Keratinocyte (primary cell): ENCODE results near the gene DRD5. TPM values are rescaled to one million over a fixed set of nuclear protein-coding genes. Genes with fewer than 3 reads are reported as not detected.
"Not testable (repeated sequence)": the region's sequence is repeated elsewhere in the genome, so short reads cannot be mapped to it uniquely, and the experiment has no call there.

Source experiments
- DNase-seq: peaks from one replicate; pipeline ENCODE4 v3.0.0-alpha.2; 2011; ENCODE audit warnings: low read depth, missing footprints, low spot score
- FAIRE-seq: peaks from 2 replicates; lab custom pipeline; 2011; peaks lifted over from hg19 to GRCh38; lab: Jason Lieb, UNC
- H2AFZ ChIP-seq: 2 replicates; pipeline ENCODE4 v1.6.0; 2012; ENCODE audit warnings: low read length, control low read depth, inconsistent platforms; ENCODE audit not compliant: control insufficient read depth
- H3K27ac ChIP-seq: 2 replicates; pipeline ENCODE4 v1.5.1; 2011; ENCODE audit warnings: low read length; ENCODE audit not compliant: control insufficient read depth, insufficient read depth
- H3K27me3 ChIP-seq: 3 replicates; pipeline ENCODE4 v1.6.0; 2011; ENCODE audit warnings: low read length; ENCODE audit not compliant: control insufficient read depth, insufficient read depth; ENCODE audit errors: extremely low read depth
- H3K36me3 ChIP-seq, 2 experiments: 2 replicates in 1 of 2; 3 replicates in 1 of 2; pipeline ENCODE4 v1.5.1; 2011; ENCODE audit warnings: low read length in 2 of 2, mild to moderate bottlenecking in 1 of 2; ENCODE audit not compliant: control insufficient read depth in 2 of 2, insufficient read depth in 2 of 2; ENCODE audit errors: extremely low read depth in 1 of 2
- H3K4me1 ChIP-seq: 3 replicates; pipeline ENCODE4 v1.5.1; 2011; ENCODE audit warnings: low read length; ENCODE audit not compliant: control insufficient read depth, insufficient read depth; ENCODE audit errors: extremely low read depth
- H3K4me2 ChIP-seq: 3 replicates; pipeline ENCODE4 v1.6.0; 2011; ENCODE audit warnings: low read depth, low read length; ENCODE audit not compliant: control insufficient read depth, insufficient read depth; ENCODE audit errors: extremely low read depth
- H3K4me3 ChIP-seq, 3 experiments: fragments of 200-600 bp in 1 of 3; sonication (generic) in 1 of 3; 2 replicates in 2 of 3; 3 replicates in 1 of 3; pipeline ENCODE4 v1.5.1; 2011 to 2016; ENCODE audit warnings: low read length in 3 of 3, mild to moderate bottlenecking in 3 of 3, control low read depth in 2 of 3, inconsistent platforms in 1 of 3, low read depth in 1 of 3, mixed read lengths in 1 of 3, mixed run types in 1 of 3, moderate library complexity in 1 of 3; ENCODE audit not compliant: control insufficient read depth in 2 of 3, insufficient read depth in 2 of 3; ENCODE audit errors: extremely low read depth in 1 of 3
- H3K79me2 ChIP-seq: 2 replicates; pipeline ENCODE4 v1.6.0; 2012; ENCODE audit warnings: low read length; ENCODE audit not compliant: control insufficient read depth, insufficient read depth
- H3K9ac ChIP-seq: 3 replicates; pipeline ENCODE4 v1.6.0; 2011; ENCODE audit warnings: low read length; ENCODE audit not compliant: control insufficient read depth, insufficient read depth; ENCODE audit errors: extremely low read depth
- H3K9me1 ChIP-seq: 3 replicates; pipeline ENCODE4 v1.6.0; 2011; ENCODE audit warnings: low read length; ENCODE audit not compliant: control insufficient read depth, insufficient read depth; ENCODE audit errors: extremely low read depth
- H3K9me3 ChIP-seq: 2 replicates; pipeline ENCODE4 v1.5.1; 2012; ENCODE audit warnings: low read depth, low read length; ENCODE audit not compliant: control insufficient read depth
- H4K20me1 ChIP-seq: 3 replicates; pipeline ENCODE4 v1.6.0; 2011; ENCODE audit warnings: low read length; ENCODE audit not compliant: control insufficient read depth, insufficient read depth; ENCODE audit errors: extremely low read depth
- CTCF ChIP-seq, 3 experiments: IDR thresholded peaks in 1 of 3; conservative IDR thresholded peaks in 1 of 3; optimal IDR thresholded peaks in 1 of 3; 2 replicates in 2 of 3; 3 replicates in 1 of 3; pipeline versions ENCODE3 to v1.5.1; 2011; ENCODE audit warnings: low read length in 3 of 3, mild to moderate bottlenecking in 3 of 3, moderate library complexity in 2 of 3, control low read depth in 1 of 3, inconsistent platforms in 1 of 3; ENCODE audit not compliant: insufficient read depth in 2 of 3; ENCODE audit errors: extremely low read depth in 1 of 3
- EZH2 ChIP-seq: IDR thresholded peaks from one replicate; pipeline ENCODE4 v1.6.1; 2012; ENCODE audit warnings: inconsistent platforms, mild to moderate bottlenecking, low read length, moderate library complexity
- dilution Hi-C: fragments of 300-500 bp; cut with MboI; formaldehyde crosslinking; loops from one replicate; pipeline ENCODE4 v1.7.0; 2020; ENCODE audit warnings: low sequenced_read_pairs; ENCODE audit not compliant: extremely low pct_ligation_motif_present
- polyA plus RNA-seq, 5 experiments: library from polyadenylated mRNA; depleted of rRNA in 3 of 5; stranded (reverse) in 3 of 5; stranded (forward) in 1 of 5; unstranded in 1 of 5; fragments of >200 nt; gene quantifications; 1 replicate in 1 of 5; 2 replicates in 3 of 5; 3 replicates in 1 of 5; pipeline versions ENCODE4 v1.2.1 to v1.2.3, GENCODE V29; 2011 to 2012; ENCODE audit warnings: missing spikeins in 2 of 5, low read depth in 1 of 5, low replicate concordance in 1 of 5

DRD5 gene
- polyA plus RNA-seq, 1 donor (not counting 4 experiments of a cell fraction or from before 2014, with no cell fraction given): not detected

GRCh38 chr4:9735515-9735914 lies 45.9 kb upstream of the DRD5 start:
- DNase-seq (no peak), FAIRE-seq (no peak)
- H2AFZ ChIP-seq: no peak overlapping the region
- H3K4me3 ChIP-seq: no peak overlapping the region
- no peaks in the 10 kb centered on the region for H4K20me1 ChIP-seq
- TF ChIP-seq EZH2 (no peak), CTCF (optimal IDR thresholded peaks at IDR 0.05 in 1 of 3, IDR thresholded peaks at IDR 0.05 in 1 of 3, conservative IDR thresholded peaks at IDR 0.05 in 1 of 3; ENCODE audit: extremely low read depth in 1 of 3, insufficient read depth in 2 of 3, low read length in 3 of 3) (no peak)
- dilution Hi-C loops: no loop called here
- H3K27me3 ChIP-seq: no peaks in the 10 kb centered on the region
- no peak overlapping the region for H3K4me2 ChIP-seq
- no peak overlapping the region for H3K9ac ChIP-seq
- H3K79me2 ChIP-seq: no peaks in the 10 kb centered on the region
- no peaks in the 10 kb centered on the region for H3K9me1 ChIP-seq
- no peak overlapping the region for H3K27ac ChIP-seq
- no peaks in the 10 kb centered on the region for H3K36me3 ChIP-seq
- no peaks in the 10 kb centered on the region for H3K9me3 ChIP-seq
- H3K4me1 ChIP-seq: no peaks in the 10 kb centered on the region

- H3K4me3 ChIP-seq, H3K9me3 ChIP-seq, H3K36me3 ChIP-seq, H4K20me1 ChIP-seq, H3K4me1 ChIP-seq, FAIRE-seq, DNase-seq, H3K9me1 ChIP-seq, H3K27ac ChIP-seq, H3K27me3 ChIP-seq, H3K79me2 ChIP-seq, H3K4me2 ChIP-seq, H2AFZ ChIP-seq, H3K9ac ChIP-seq, dilution Hi-C loops: not testable (repeated sequence)
These were observed 44.2 kb upstream of the DRD5 start for GRCh38 chr4:9737280-9737679.

- H2AFZ ChIP-seq, H3K4me3 ChIP-seq, H3K36me3 ChIP-seq, DNase-seq, H3K27ac ChIP-seq, dilution Hi-C loops, H3K79me2 ChIP-seq, H3K9me3 ChIP-seq, H3K9me1 ChIP-seq, H3K4me1 ChIP-seq, H3K9ac ChIP-seq, H4K20me1 ChIP-seq, FAIRE-seq, H3K4me2 ChIP-seq, H3K27me3 ChIP-seq: not testable (repeated sequence)
These were observed 37.6 kb upstream of the DRD5 start for GRCh38 chr4:9743789-9744188.
